Activated naive CD4-positive, alpha-beta T cell (primary cell): Measurements from ENCODE around the gene EHD1.

Experiments
- DNase-seq, 4 experiments: peaks; one replicate each; lab custom pipeline; 2025; lab: John Stamatoyannopoulos, UW

EHD1 gene

DNA sequence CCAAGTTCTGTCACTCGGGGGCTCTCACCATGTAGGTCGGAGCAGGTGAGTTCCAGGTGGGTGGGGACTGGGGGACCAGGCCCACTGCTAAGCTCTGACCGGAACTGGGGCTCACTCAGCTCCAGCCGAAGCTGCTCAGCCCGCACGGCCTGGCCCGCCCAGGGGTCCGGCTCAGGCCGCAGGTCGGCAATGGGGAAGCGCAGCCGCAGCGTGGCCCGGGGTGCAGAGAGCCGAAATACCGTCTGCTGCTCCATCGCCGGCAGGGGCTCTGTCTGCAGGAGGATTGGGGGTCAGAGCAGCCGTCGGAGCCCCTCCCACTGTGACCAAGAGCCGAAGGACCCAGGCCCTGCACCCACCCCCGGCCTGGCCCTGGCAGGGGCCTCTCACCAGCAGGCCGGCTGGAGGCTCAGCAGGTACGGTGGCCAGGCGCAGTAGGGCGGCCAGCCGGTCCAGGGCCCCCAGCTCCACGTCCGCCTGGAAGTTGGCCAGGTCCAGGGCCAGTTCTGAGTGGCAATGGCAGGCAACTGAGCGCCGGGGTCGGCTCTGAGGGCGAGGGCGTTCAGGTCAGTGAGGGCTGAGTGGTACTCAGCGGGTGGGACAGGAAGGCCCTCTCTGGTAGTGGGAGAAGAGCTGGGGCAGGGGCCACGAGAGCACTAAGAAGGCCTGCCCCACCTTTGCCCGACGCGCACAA, 31.4 kb upstream of the EHD1 start:
- DNase-seq: no peak

DNA sequence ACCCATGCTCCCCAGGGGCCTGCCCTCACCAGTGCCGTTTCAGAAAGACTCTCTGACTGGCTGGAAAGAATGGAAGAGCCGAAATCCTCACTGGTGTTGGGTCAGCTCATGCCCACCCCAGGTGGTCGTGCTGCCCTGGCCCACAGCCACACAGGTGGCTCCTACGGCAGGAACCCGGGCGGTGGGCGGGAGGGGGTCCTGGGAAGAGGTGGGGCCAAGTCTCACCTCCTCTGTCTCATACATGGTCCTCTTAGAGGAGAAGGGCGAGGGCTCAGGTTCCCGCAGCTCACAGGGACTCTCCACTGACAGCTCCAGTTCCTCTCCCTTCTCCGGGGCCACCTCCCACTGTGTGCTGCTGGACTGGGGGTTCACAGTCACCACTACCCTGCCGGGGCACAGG, 30.3 kb upstream of the EHD1 start:
- no peak for DNase-seq

DNA sequence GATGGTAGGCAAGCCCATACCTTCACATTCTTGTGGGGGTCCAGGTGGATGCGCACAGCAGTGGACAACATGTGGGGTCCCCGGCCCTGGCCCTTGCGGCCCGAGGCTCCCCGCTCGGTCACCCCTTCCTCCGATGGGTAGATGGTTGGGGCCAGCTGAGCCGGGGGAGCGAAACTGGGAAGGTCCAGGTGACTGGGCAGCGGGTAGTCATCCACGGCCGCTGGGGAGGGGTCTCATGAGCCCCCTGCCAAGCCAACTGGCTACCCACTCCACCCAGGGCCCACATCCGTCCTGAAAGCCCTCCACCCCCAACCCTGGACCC, 27.9 kb upstream of the EHD1 start:
- no peak for DNase-seq

DNA sequence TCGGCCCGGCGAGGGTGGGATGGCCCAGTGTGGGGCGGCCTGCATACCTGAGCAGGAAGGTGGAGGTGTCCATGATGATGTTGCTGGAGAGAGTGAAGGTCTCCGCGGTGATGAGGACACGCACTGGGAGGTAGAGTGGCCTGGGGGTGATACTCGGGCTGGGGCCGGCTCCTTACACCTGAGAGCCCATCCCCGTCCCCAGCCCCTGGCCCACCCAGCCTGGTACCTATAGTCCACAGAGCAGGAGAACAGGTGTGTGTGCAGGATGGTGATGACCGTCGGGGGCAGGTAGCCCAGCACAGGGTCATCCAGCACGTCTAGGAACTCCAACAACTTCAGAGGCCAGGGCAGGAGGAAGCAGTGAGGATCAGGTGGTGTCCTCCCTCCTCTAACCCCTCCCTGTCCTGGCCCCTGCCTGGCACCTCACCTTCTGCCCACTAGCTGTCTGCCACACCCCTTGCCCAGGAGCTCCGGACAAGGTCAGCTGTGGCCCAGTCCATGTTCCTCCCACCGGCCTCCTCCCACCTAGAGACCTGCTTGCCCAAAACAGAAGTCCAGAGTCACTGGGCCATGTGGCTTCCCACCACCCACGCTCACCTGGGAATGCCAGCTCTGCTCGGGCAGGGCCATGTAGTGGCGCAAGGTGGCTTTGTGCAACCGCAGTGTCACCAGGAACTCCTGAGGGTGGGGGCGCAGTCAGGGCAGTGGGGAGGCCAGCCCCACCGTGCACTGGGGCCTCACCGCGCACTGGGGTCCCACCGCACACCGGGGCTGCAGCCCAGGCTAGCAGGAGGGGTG, 27.3 kb upstream of the EHD1 start:
- no peak for DNase-seq

DNA sequence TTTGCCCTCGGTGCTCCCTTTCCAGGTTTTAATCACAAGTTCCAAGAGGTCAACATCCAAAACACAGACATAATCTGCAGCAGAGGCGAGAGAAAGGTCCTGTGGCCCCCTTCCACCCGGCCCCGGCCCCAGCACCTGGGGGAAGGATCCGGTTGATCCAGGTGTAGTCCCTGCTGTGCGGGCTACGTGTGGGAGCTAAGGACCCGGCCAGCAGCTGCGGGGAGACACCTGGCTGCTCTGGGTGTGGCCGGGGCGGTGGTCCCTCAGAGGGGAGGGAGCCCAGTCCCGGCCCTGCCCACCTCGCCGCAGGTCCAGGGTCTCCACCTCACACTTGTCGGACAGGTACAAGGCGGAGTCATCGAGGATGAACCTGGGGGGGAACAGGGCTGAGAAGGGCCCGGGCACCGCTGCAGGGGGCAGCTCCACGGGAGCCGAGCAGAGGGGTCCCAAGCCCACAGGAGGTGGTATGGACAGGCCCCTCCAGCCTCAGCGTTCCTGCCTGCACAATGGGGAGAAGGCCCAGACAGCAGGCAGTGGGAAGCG, 24.9 kb upstream of the EHD1 start:
- no peak for DNase-seq

DNA sequence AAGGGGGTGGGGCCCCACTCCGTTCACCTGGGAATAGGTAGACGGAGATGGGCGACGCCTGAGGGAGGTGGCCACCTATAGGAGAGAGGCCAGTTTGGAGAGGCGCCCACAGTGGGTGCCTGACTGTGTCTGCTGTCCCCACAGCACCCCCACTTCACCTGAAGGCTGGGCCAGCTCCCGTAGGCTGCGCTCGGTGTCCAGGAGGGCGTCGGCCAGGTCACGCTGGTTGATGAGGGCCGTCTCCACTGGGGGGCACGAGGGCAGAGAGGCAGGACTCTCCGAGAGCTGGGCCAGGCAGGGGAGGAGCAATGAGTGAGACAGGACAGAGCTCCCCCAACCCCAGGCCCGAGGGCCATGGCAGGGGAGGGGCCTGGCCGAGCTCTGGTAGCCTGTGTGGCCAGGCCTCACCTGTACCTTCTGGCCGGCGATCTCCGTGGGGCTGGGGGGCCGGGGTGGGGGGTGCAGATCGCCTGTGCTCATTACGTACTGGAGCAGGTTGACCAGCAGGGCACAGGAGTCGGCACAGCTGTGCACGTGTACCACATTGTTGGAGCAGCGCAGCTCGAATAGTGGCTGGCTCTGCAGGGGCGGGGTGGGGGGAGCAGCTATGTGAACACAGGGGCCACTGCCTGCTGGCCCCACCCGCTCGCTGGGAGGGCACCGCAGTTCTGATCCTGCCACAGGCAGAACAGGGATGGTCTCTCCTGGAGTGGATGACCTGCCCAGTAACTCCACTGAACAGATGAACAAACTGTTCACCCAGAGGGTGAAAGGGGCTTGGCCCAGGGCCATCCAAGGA, 23.9 kb upstream of the EHD1 start:
- no peak for DNase-seq

DNA sequence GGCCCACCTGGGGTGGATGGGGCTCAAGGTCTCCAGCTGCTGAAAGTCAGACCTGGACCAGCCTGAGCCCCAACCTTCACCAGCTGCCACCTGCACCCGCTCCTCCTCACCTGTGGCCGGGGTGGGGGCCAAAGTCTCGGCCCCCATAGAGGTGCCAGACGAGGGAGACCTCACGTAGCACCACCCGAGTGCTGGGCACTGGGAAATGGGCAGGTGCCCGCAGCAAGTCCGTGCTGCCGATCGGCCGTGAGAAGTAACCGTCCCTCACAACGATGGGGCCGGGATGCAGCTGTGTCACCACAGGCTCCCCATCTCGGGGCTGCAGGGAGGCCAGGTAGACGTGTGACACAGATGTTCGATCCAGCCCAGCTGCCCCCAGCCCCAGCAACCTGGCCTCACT, 22.4 kb upstream of the EHD1 start:
- no peak for DNase-seq

DNA sequence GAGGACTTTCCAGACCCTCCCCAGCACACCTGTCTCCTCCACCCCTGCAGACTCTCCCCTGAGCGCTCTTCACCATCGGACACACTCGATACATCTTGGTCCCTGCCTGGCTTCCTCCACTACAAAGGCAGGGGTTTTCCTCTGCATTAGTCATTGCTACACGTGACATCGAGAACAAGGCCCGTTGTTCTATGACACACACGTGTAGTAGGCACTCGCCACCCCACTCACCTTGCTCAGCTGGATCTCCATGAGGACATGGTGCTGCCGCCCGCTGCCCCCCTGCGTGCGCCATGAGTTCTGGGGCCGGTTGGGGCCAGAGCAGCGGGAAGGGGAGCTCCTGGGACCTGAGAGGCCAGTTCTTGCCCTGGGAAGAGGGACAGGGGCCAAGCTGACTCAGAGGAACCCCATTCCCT, 21.9 kb upstream of the EHD1 start:
- DNase-seq: peak in 1 of 4 experiments; percentile 25

DNA sequence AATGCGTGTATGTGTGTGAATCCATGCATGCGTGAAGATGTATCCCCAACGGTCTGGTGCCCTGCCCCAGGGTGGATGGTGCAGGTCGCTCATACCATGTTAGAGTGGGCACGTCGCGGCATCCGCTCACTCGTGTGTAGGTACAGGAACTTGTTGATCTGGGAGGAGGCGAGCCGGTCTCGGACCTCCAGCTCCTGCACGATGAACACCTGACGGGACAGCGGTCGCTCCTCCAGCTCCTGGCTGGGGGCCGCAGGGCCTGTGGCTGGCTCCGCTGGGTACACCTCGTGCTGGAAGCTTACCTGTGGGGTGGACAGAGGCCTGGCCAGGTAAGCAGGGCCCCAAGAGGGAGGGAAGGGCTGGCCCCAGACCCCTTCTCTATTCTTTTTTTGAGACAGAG, 20.1 kb upstream of the EHD1 start:
- DNase-seq: no peak

DNA sequence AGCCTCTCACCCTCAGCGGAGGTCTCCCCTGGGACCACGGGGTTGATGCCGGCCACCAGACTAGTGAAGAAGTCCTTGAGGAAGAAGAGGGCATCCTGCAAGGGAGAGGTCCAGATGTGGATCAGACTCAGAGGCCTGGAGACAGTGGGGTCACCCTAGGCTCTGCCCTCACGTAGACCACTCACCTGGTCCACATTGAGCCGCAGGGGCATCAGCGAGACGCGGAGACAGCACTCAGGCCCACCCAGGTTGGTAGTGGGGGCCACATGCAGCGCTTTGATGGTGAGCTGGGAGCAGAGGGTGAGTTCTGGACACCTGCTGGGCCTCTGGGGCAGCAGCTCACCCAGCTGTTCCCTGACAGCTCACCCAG, 19.6 kb upstream of the EHD1 start:
- no peak for DNase-seq

DNA sequence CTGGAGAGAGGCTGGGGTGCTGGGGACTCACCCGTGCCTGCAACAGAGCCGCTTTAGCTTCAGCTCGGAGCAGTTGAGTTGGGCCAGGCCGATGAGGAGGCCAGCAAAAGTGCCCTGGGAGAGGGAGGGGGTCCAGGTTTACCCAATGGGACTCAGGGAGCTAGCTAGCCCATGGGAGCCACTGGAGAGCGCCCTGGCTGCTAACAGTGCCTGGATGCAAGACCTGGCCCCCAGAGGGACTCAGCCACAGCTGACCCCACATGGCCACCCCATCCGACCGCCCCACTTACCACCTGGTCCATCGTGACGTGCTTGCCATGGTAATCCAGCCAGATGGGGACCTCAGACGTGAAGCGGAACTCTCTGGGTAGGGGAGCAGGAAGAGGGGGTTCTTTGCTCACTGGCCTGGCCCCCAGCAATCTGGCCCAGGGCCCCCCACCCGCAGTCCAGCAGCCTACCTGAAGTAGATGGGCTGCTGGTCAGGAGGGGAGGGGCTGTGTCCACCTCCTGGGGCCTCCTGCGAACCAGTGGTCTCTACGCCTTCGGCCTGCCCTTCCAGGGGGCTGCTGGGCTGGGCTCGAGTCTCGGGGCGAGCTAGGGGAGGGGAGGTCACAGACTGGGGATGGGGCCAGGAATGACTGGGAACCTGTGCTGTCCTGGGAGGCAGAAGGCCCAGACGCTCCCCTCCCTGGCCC, 19.1 kb upstream of the EHD1 start:
- no peak for DNase-seq

DNA sequence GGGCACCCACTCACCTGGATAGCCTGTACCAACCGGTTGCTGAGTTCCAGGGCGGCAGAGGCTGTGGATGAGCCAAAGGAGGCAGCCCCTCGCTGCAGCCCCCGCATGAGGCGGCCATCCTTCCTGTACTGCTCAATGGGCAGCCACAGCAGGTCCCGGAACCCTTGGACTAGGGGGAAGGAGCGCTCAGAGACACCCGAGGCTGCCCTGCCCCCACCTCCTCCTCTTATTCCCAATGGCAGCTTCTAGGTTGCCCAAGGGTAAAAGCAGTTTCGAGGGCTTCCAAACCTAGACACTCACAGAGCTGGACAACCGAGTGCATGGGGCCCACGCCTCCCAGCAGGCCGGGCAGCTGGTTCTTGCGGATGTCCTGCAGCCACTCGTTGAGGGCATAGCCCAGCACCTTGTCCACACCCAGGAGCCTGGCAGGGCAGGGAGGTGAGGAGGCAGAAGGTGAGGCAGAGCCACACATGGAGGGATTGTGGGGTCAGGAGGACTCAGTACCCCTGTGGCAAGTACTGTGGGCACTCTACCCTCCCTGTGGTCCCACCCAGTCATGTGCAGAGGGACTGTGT, 18.1 kb upstream of the EHD1 start:
- no peak for DNase-seq

DNA sequence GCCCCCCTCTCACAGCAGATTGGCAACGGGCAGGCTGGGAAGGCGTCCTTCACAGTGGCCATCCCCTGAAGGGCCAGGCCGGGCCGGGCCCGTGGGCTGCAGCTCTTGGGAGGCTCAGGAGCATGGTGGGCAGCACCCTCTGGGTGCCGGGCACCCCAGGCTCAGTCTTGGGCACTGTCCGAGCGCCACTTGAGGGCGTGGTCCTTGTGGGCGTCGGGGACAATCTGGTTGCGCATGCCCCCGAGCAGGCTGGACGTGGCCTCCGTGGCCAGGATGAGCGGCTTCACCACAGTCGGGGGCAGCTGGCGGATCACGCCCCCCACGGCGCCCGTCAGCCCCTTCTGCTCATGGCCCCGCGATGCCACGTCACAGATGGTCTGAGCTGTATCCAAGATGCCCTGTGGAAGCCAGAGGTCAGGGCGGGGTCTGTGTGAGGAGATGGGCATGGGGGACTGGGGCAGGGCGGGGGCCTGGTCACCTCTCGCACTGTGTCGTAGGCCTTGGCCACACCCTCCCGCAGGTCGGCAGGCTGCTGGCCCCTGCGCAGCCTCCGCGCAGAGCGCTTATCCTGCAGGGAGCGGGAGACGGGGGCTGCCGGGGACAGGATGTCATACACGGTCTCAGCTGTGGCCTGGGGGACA, 16.5 kb upstream of the EHD1 start:
- no peak for DNase-seq

DNA sequence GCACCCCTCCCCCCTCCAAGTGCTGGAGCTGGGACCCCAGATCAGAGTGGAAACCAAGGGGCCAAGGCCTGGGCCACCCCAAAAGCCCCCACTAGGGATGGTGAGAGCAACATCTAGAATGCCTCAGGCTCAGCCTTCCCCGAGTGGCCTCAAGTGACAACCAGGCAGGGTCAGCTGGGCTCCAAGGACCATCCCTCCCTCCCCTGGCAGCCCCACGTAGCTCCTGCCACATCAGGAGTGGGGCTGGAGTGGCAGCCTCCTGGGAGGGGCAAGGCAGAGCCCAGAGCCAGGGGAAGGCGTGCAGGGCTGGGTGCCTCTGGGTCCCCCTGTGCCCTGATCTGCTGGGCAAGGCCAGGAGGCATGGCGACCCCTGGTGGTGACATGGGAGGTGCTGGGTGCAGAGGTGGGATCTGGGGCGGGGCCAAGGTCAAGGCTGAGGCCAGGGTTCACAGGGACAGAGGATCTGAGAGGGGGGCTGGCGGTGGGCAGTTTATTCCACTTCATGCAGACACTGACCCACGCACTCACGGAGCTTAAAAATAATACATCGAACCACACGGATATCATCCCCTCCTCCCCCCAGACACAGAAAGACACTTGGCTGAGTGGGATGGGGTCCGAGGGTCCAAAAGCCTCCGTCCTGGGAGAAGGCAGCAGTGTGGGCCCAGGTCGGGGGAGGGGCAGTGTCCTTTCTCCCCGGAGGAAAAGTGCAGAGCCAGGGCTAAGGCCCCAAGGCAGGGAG, 15.8 kb upstream of the EHD1 start:
- peak; percentile 79 to 95 (median 90) for DNase-seq

DNA sequence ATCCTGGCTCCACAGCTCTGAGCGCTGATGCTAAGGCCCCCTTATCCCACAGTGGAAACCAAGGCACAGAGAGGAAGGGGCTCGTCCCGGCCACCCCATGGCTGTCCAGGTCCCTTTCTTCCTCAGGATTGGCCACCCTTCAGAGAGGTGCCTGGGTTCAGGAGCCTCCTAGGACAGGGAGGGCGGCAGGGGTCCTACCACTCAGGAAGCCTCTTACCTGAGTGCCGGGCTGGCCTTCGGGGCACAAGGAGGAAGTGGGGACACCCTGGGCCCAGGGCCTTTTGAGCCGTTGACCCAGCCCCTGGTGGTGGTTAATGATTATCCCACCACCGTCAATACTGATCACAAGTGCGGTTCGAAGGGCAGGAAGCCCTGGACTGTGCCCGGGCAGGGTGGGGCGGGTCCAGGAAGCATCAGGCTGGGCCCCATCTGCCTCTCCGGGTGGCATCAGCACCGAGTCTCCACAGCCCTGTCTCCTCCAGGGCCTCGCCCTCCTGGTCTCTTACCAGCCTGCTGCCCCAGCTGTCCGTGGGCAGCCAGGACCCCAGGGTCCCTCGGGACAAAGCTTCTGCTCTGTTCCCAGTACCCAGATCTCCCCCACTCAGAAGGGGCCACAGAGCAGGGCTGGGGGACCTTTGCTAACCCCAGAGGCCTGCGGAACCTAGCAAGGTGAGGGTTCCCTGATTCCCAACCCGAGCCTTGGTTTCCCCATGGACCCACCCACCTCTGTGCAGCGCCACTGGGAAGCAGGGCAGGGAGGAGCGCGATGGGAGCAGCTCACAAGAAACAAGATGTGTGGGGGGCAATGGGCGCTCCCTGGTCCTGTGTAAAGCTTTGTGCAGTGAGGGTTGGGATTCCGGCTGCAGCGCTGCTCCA, 15.0 kb upstream of the EHD1 start:
- no peak for DNase-seq

DNA sequence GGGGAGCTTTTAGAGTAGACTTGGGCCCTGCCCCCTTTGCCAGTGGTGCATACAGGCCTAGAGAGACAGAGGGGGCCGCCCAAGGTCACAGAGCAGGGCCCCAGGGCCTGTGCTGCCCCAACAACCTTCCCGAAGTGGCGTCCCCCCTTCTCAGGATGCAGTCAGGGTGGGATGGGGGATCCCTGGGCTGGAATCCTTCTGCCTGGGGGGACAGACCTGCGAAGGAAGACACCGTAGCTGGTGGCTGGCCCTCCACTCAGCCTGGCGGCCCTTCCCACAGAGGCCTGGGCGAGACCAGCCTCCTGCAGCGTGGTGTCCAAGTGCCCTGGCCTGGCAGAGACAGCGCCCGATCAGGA, 14.4 kb upstream of the EHD1 start:
- DNase-seq: no peak

DNA sequence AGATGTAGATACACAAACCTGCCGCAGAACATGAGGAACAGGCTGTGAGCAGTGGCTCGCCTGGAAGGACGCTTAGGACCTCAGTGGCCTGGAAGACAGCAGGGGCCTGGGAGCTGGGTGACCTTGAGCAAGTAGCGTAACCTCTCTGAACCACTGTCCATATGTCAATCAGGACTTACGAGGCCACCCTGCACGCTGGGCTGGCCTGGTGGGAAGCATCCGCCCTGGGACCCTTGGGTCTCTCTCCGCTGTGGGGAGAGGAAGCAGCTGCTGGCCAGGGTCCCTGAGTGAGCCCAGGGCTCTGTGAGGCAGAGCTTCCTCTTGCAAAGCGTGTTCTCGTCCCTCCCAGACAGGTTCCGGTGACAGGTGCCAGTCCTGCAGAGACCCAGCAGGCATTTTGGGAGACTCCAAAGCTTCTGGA, 14.0 kb upstream of the EHD1 start:
- DNase-seq: no peak

DNA sequence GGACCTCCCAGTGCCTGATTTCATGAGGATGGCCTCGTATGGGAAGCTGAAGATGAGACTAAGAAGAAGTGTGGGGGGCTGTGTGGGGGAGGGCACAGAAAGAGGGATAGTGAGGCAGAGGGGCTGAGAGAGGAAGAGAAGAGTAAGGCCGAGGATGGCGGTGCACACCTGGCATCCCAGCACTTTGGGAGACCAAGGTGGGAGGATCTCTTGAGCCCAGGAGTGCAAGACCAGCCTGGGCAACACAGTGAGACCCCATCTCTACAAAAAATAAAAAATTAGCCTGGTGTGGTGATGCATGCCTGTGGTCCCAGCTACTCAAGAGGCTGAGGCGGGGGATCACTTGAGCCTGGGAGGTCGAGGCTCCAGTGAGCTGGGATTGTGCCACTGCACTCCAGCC, 13.5 kb upstream of the EHD1 start:
- DNase-seq: no peak

DNA sequence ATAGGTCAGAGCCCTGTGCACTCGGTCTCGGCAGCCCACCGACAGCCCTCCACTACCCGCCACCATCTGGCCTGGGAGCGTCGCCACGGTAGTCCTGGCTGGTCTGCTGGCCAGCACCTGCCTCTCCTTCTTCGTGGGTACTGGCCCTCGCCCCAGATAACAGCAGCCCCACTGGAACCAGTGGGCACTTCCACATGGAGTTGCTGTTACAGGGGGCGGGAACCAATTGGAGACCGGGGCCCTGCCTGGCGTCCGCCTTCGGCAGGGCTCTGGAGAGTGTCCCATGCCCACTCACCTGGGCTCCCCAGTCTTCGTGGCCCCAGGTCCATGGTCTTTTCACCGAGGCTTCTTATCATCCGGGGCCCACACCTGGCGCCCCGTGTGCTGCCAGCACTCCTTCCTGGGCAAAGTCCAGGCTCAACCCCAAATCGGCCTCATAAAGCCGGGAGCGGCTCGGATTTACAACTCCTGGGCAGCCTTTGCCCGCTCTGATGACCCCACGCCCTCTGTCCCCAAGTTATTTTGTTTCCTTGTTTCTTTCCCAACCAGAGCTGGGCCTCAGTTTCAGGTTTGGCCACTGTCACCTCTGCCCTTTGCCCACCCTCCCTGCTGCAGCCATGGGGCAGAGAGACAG, 12.9 kb upstream of the EHD1 start:
- DNase-seq: no peak
